Caco-2 (cell line): ENCODE results near the gene EMX1. TPM values are rescaled to one million over a fixed set of nuclear protein-coding genes. Genes with fewer than 3 reads are reported as not detected.
A peak's percentile ranks its signal among the peaks of the same experiment; 100 is the strongest.

Experiments
- BruUV-seq: library from RNA; stranded (reverse); fragments of 400-500 nt; replicated peaks from 2 replicates; lab custom pipeline; 2021; lab: Mats Ljungman, UMichigan
- CTCF ChIA-PET: fragments of 300-600 bp; sonication (Branson Sonifier 250); formaldehyde crosslinking; loops from one replicate; lab custom pipeline; 2022; ENCODE audit warnings: antibody characterized with exemption; lab: Charles Lee
- POLR2A ChIA-PET: fragments of 300-600 bp; sonication (Branson Sonifier 250); formaldehyde crosslinking; loops from one replicate; lab custom pipeline; 2022; ENCODE audit warnings: antibody characterized with exemption; lab: Charles Lee
- DNase-seq, 2 experiments: peaks; one replicate each; pipeline versions ENCODE4 v3.0.0 to v3.0.0-alpha.2; 2020 to 2022
- H3K27me3 ChIP-seq: replicated peaks from 2 replicates; pipeline ENCODE4 v1.6.0; 2011; ENCODE audit warnings: low read length; ENCODE audit not compliant: control insufficient read depth, insufficient read depth
- H3K36me3 ChIP-seq: 2 replicates; pipeline ENCODE4 v1.5.1; 2011; ENCODE audit warnings: low read length; ENCODE audit not compliant: control insufficient read depth, insufficient read depth
- H3K4me1 ChIP-seq: fragments of 250-450 bp; sonication (Bioruptor Pico); 2 replicates; pipeline ENCODE4 v1.5.1; 2020; ENCODE audit warnings: mild to moderate bottlenecking
- H3K4me3 ChIP-seq: 2 replicates; pipeline ENCODE4 v1.5.1; 2011; ENCODE audit warnings: low read depth, mild to moderate bottlenecking, control low read depth, low read length
- H3K9me3 ChIP-seq: fragments of 250-450 bp; sonication (Bioruptor Pico); 2 replicates; pipeline ENCODE4 v1.5.1; 2020; ENCODE audit warnings: mild to moderate bottlenecking, moderate library complexity
- H3K27ac Mint-ChIP-seq: one replicate; pipeline ENCODE4 v1.8.0; 2022; ENCODE audit warnings: mixed read lengths; ENCODE audit not compliant: unreplicated experiment
- H3K27me3 Mint-ChIP-seq: one replicate; pipeline ENCODE4 v1.8.0; 2022; ENCODE audit warnings: mixed read lengths; ENCODE audit not compliant: insufficient read depth, unreplicated experiment
- H3K36me3 Mint-ChIP-seq: one replicate; pipeline ENCODE4 v1.8.0; 2022; ENCODE audit warnings: mild to moderate bottlenecking, mixed read lengths; ENCODE audit not compliant: insufficient read depth, unreplicated experiment
- H3K4me1 Mint-ChIP-seq: one replicate; pipeline ENCODE4 v1.8.0; 2022; ENCODE audit warnings: low read depth, mixed read lengths; ENCODE audit not compliant: unreplicated experiment
- H3K4me3 Mint-ChIP-seq: one replicate; pipeline ENCODE4 v1.8.0; 2022; ENCODE audit warnings: mild to moderate bottlenecking, moderate library complexity, mixed read lengths; ENCODE audit not compliant: unreplicated experiment
- H3K9me3 Mint-ChIP-seq: one replicate; pipeline ENCODE4 v1.8.0; 2022; ENCODE audit warnings: mixed read lengths; ENCODE audit not compliant: unreplicated experiment
- CTCF ChIP-seq, 2 experiments: fragments of 200-600 bp in 1 of 2; IDR thresholded peaks; 1 replicate in 1 of 2; 2 replicates in 1 of 2; pipeline versions ENCODE4 v1.5.1 to v1.8.0; 2011 to 2022; ENCODE audit warnings: antibody characterized with exemption in 1 of 2, control low read depth in 1 of 2, inconsistent platforms in 1 of 2, low read depth in 1 of 2, low read length in 1 of 2, mild to moderate bottlenecking in 1 of 2, moderate library complexity in 1 of 2; ENCODE audit not compliant: insufficient read depth in 1 of 2, severe bottlenecking in 1 of 2, unreplicated experiment in 1 of 2
- intact Hi-C: fragments of 100-400 bp; cut with micrococcal nuclease; formaldehyde crosslinking; loops from one replicate; pipeline ENCODE4 v1.10.0; 2022; ENCODE audit not compliant: unreplicated experiment
- total RNA-seq: library from RNA; stranded (reverse); gene quantifications from 2 replicates; pipeline ENCODE4 v1.2.3, GENCODE V29; 2022

The EMX1 gene
- total RNA-seq, 1 experiment from 2014 or later, result 3.6 TPM

- Mint-ChIP-seq H3K9me3 (no peaks in the 10 kb centered on the region), H3K4me1 (no peaks in the 10 kb centered on the region), H3K27ac (no peak overlapping the region), H3K27me3 (peaks cover 15% of the 10 kb centered on the region), H3K36me3 (no peaks in the 10 kb centered on the region), H3K4me3 (peak overlapping the region; percentile 52)
- ChIA-PET CTCF (no interaction called here), POLR2A (no interaction called here)
- intact Hi-C loops, result no loop called here
- Histone ChIP-seq H3K4me1 (peaks cover 13% of the 10 kb centered on the region; the same call in 1 of the 2 replicates), H3K36me3 (no peaks in the 10 kb centered on the region), H3K27me3 (peaks cover 6% of the 10 kb centered on the region; the same call in 1 of the 2 replicates), H3K4me3 (no peak overlapping the region), H3K9me3 (no peaks in the 10 kb centered on the region)
- DNase-seq, result no peak
- TF ChIP-seq CTCF (IDR thresholded peaks at IDR 0.05; ENCODE audit: insufficient read depth in 1 of 2, low read depth in 1 of 2, low read length in 1 of 2, severe bottlenecking in 1 of 2, unreplicated experiment in 1 of 2), result no peak
- no TSS peak for BruUV-seq
These were observed 3.2 kb downstream of the EMX1 start for GRCh38 chr2:72920318-72921087.

GRCh38 chr2:72921088-72921851 lies 4.0 kb downstream of the EMX1 start:
- CTCF ChIA-PET, result interaction anchor here (0.5 kb wide), 1 partner anchor 256 kb away, joined by 4 read pairs; no protein-coding TSS in a partner anchor
- Histone ChIP-seq H3K4me3 (no peak overlapping the region), H3K27me3 (peaks cover 6% of the 10 kb centered on the region; the same call in 1 of the 2 replicates), H3K36me3 (no peaks in the 10 kb centered on the region), H3K9me3 (no peaks in the 10 kb centered on the region), H3K4me1 (peaks cover 10% of the 10 kb centered on the region; the same call in 1 of the 2 replicates)
- Mint-ChIP-seq H3K36me3 (no peaks in the 10 kb centered on the region), H3K27me3 (peaks cover 18% of the 10 kb centered on the region), H3K27ac (no peak overlapping the region), H3K4me3 (no peak overlapping the region), H3K9me3 (no peaks in the 10 kb centered on the region), H3K4me1 (no peaks in the 10 kb centered on the region)
- no TSS peak for BruUV-seq
- POLR2A ChIA-PET, result no interaction called here
- TF ChIP-seq CTCF (IDR thresholded peaks at IDR 0.05; ENCODE audit: insufficient read depth in 1 of 2, low read depth in 1 of 2, low read length in 1 of 2, severe bottlenecking in 1 of 2, unreplicated experiment in 1 of 2), result no peak
- DNase-seq, result no peak
- intact Hi-C loops, result no loop called here

- intact Hi-C loops, result no loop called here
- no peaks in the 10 kb centered on the region for H3K9me3 Mint-ChIP-seq
- Histone ChIP-seq H3K9me3 (no peaks in the 10 kb centered on the region), H3K4me3 (no peak overlapping the region), H3K36me3 (no peaks in the 10 kb centered on the region), H3K4me1 (peaks cover 5% of the 10 kb centered on the region; the same call in 1 of the 2 replicates), H3K27me3 (peaks cover 7% of the 10 kb centered on the region; the same call in 1 of the 2 replicates)
- no TSS peak for BruUV-seq
- peaks cover 18% of the 10 kb centered on the region for H3K27me3 Mint-ChIP-seq
- POLR2A ChIA-PET, result no interaction called here
- no peak overlapping the region for H3K27ac Mint-ChIP-seq
- DNase-seq, result no peak
- H3K4me1 Mint-ChIP-seq, result no peaks in the 10 kb centered on the region
- no peaks in the 10 kb centered on the region for H3K36me3 Mint-ChIP-seq
- CTCF ChIA-PET, result no interaction called here
- TF ChIP-seq CTCF (IDR thresholded peaks at IDR 0.05; ENCODE audit: insufficient read depth in 1 of 2, low read depth in 1 of 2, low read length in 1 of 2, severe bottlenecking in 1 of 2, unreplicated experiment in 1 of 2), result no peak
- no peak overlapping the region for H3K4me3 Mint-ChIP-seq
These were observed 4.5 kb downstream of the EMX1 start for GRCh38 chr2:72921853-72922252.
